H9 (cell line): Measurements from ENCODE around the gene PYHIN1. TPM values are rescaled to one million over a fixed set of nuclear protein-coding genes. Genes with fewer than 3 reads are reported as not detected.

ENCODE experiments used
- DNase-seq: peaks from one replicate; pipeline ENCODE4 v3.0.0-alpha.2; 2017
- H2AFZ ChIP-seq: one replicate; pipeline ENCODE4 v1.6.1; 2013; ENCODE audit warnings: mild to moderate bottlenecking, low read length, control low read depth, moderate library complexity
- H2AK5ac ChIP-seq: 2 replicates; pipeline ENCODE4 v1.6.1; 2013; ENCODE audit warnings: low read length, control low read depth, mixed read lengths; ENCODE audit not compliant: insufficient read length
- H2BK120ac ChIP-seq: one replicate; pipeline ENCODE4 v1.6.1; 2013; ENCODE audit warnings: low read depth, mild to moderate bottlenecking, low read length, control low read depth, inconsistent platforms; ENCODE audit not compliant: poor library complexity, severe bottlenecking
- H2BK12ac ChIP-seq: 2 replicates; pipeline ENCODE4 v1.6.1; 2013; ENCODE audit warnings: low read length, control low read depth, mixed read lengths, low read depth; ENCODE audit not compliant: insufficient read length
- H2BK15ac ChIP-seq: 2 replicates; pipeline ENCODE4 v1.6.1; 2013; ENCODE audit warnings: low read depth, low read length, control low read depth
- H2BK20ac ChIP-seq: one replicate; pipeline ENCODE4 v1.6.1; 2013; ENCODE audit warnings: low read depth, mild to moderate bottlenecking, low read length, control low read depth, inconsistent platforms; ENCODE audit not compliant: poor library complexity, severe bottlenecking
- H2BK5ac ChIP-seq: 2 replicates; pipeline ENCODE4 v1.6.1; 2013; ENCODE audit warnings: low read length, control low read depth, mixed read lengths; ENCODE audit not compliant: insufficient read length
- H3K14ac ChIP-seq: 2 replicates; pipeline ENCODE4 v1.6.1; 2013; ENCODE audit warnings: low read length, control low read depth; ENCODE audit not compliant: insufficient read depth
- H3K18ac ChIP-seq: 2 replicates; pipeline ENCODE4 v1.6.1; 2013; ENCODE audit warnings: low read depth, mild to moderate bottlenecking, mixed read lengths, low read length, control low read depth; ENCODE audit not compliant: insufficient read length
- H3K23ac ChIP-seq: 2 replicates; pipeline ENCODE4 v1.6.1; 2013; ENCODE audit warnings: low read length, control low read depth, mixed read lengths, low read depth; ENCODE audit not compliant: insufficient read length
- H3K23me2 ChIP-seq: 2 replicates; pipeline ENCODE4 v1.6.1; 2013; ENCODE audit warnings: low read depth, mild to moderate bottlenecking, mixed read lengths, low read length, control low read depth; ENCODE audit not compliant: insufficient read length, poor library complexity, severe bottlenecking
- H3K27ac ChIP-seq: 2 replicates; pipeline ENCODE4 v1.5.1; 2013; ENCODE audit warnings: low read length, control low read depth, mixed read lengths, low read depth; ENCODE audit not compliant: insufficient read length
- H3K27me3 ChIP-seq: 2 replicates; pipeline ENCODE4 v1.6.1; 2013; ENCODE audit warnings: low read length, control low read depth, inconsistent platforms; ENCODE audit not compliant: insufficient read depth
- H3K4ac ChIP-seq: 2 replicates; pipeline ENCODE4 v1.6.1; 2013; ENCODE audit warnings: low read depth, mild to moderate bottlenecking, control low read depth, inconsistent platforms, low read length, moderate library complexity
- H3K4me1 ChIP-seq: 2 replicates; pipeline ENCODE4 v1.6.1; 2013; ENCODE audit warnings: low read length, control low read depth, inconsistent platforms; ENCODE audit not compliant: insufficient read depth
- H3K4me2 ChIP-seq: 2 replicates; pipeline ENCODE4 v1.6.1; 2013; ENCODE audit warnings: low read length, control low read depth, mixed read lengths; ENCODE audit not compliant: insufficient read length, insufficient read depth
- H3K56ac ChIP-seq: 2 replicates; pipeline ENCODE4 v1.6.1; 2013; ENCODE audit warnings: low read depth, mild to moderate bottlenecking, mixed read lengths, low read length, control low read depth; ENCODE audit not compliant: insufficient read length
- H3K79me1 ChIP-seq: 2 replicates; pipeline ENCODE4 v1.6.1; 2013; ENCODE audit warnings: low read depth, mild to moderate bottlenecking, moderate library complexity, low read length, control low read depth, inconsistent platforms; ENCODE audit not compliant: insufficient read depth, poor library complexity, severe bottlenecking
- H3K79me2 ChIP-seq: 2 replicates; pipeline ENCODE4 v1.6.1; 2013; ENCODE audit warnings: low read length, control low read depth, inconsistent platforms; ENCODE audit not compliant: insufficient read depth
- H3K9ac ChIP-seq: 2 replicates; pipeline ENCODE4 v1.6.1; 2013; ENCODE audit warnings: low read length, control low read depth, mixed read lengths; ENCODE audit not compliant: insufficient read length; ENCODE audit errors: extremely low read depth
- H3K9me3 ChIP-seq: one replicate; pipeline ENCODE4 v1.6.1; 2013; ENCODE audit warnings: low read depth, low read length, inconsistent platforms; ENCODE audit not compliant: control insufficient read depth
- H3T11ph ChIP-seq: one replicate; pipeline ENCODE4 v1.6.1; 2013; ENCODE audit warnings: mild to moderate bottlenecking, low read length, control low read depth, inconsistent platforms
- H4K20me1 ChIP-seq: one replicate; pipeline ENCODE4 v1.6.1; 2013; ENCODE audit not compliant: control insufficient read depth, insufficient read length, insufficient read depth
- H4K5ac ChIP-seq: 2 replicates; pipeline ENCODE4 v1.6.1; 2013; ENCODE audit warnings: low read depth, mild to moderate bottlenecking, mixed read lengths, low read length, control low read depth; ENCODE audit not compliant: insufficient read length
- H4K8ac ChIP-seq: replicated peaks from 2 replicates; pipeline ENCODE4 v1.6.1; 2013; ENCODE audit warnings: low read length, control low read depth, mixed read lengths, low read depth; ENCODE audit not compliant: insufficient read length
- H4K91ac ChIP-seq: 2 replicates; pipeline ENCODE4 v1.6.1; 2013; ENCODE audit warnings: low read depth, mild to moderate bottlenecking, moderate library complexity, mixed read lengths, low read length, control low read depth; ENCODE audit not compliant: insufficient read length
- H3K27ac Mint-ChIP-seq, 3 experiments: 2 replicates in 2 of 3; 3 replicates in 1 of 3; pipeline ENCODE4 v1.8.0; 2020 to 2021; ENCODE audit warnings: mixed read lengths in 3 of 3, mild to moderate bottlenecking in 1 of 3, moderate library complexity in 1 of 3
- H3K27me3 Mint-ChIP-seq: 2 replicates; pipeline ENCODE4 v1.8.0; 2021; ENCODE audit warnings: low read depth, mild to moderate bottlenecking, moderate library complexity, mixed read lengths
- H3K36me3 Mint-ChIP-seq, 3 experiments: 2 replicates in 2 of 3; 3 replicates in 1 of 3; pipeline ENCODE4 v1.8.0; 2020 to 2021; ENCODE audit warnings: low read depth in 3 of 3, mixed read lengths in 3 of 3; ENCODE audit not compliant: insufficient read depth in 1 of 3
- H3K4me1 Mint-ChIP-seq, 2 experiments: 2 replicates each; pipeline ENCODE4 v1.8.0; 2020; ENCODE audit warnings: mixed read lengths in 2 of 2
- H3K4me3 Mint-ChIP-seq, 2 experiments: 2 replicates in 1 of 2; 3 replicates in 1 of 2; pipeline ENCODE4 v1.8.0; 2020 to 2021; ENCODE audit warnings: mild to moderate bottlenecking in 2 of 2, mixed read lengths in 2 of 2, moderate library complexity in 1 of 2
- H3K9me3 Mint-ChIP-seq, 2 experiments: 2 replicates in 1 of 2; 3 replicates in 1 of 2; pipeline ENCODE4 v1.8.0; 2020; ENCODE audit warnings: mild to moderate bottlenecking in 2 of 2, mixed read lengths in 2 of 2, moderate library complexity in 1 of 2
- WGBS: extraction: QIAGEN DNeasy Blood & Tissue Kit; methylation state at CpG from one replicate; pipeline ENCODE4 v1.1.7; 2013; ENCODE audit warnings: missing lambda C conversion rate, low lambda C conversion rate, mixed read lengths; ENCODE audit not compliant: insufficient read length; ENCODE audit errors: extremely low coverage; 5-methylcytosine and 5-hydroxymethylcytosine counted together
- total RNA-seq: library from RNA; stranded (reverse); gene quantifications from 2 replicates; pipeline ENCODE4 v1.2.1, GENCODE V29; 2021
- TF ChIP-seq, protein P1 (sequence below): fragments of 200-600 bp; sonication (generic); conservative IDR thresholded peaks from 3 replicates; pipeline ENCODE4 v1.8.0; 2021; ENCODE audit warnings: antibody characterized with exemption, mild to moderate bottlenecking

Gene PYHIN1
- total RNA-seq, 1 experiment from 2014 or later: not detected

DNA sequence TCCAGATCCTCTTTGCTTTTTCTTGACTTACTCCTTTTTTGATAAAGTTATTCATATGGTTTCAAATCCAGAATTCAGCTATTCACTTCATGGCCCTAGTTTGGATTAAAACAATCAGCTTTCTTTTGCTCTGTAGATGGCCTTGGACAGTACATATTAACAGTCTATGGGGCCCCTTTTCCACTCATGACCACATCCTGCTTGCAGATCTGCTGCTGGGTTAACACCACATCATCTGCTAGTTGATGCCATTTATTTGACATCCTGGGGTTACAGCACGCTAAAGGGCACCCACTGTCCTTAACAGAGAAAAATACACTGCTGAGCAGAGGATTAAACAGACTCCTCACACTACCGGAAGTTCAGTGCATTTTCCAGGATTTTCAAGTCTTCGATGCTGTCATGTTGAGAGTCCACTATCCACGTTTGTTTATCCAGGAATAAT is 77.4 kb downstream of the PYHIN1 start:
- no peaks in the 10 kb centered on the region for H3K79me2 ChIP-seq
- no peak overlapping the region for H3K14ac ChIP-seq
- H2AFZ ChIP-seq: no peak overlapping the region
- no peak overlapping the region for H3K9ac ChIP-seq
- H3K4me1 Mint-ChIP-seq: peaks cover 53 to 56% of the 10 kb centered on the region in 2 experiments
- no peak overlapping the region for H3K27ac Mint-ChIP-seq
- H3K23me2 ChIP-seq: peaks cover 7% of the 10 kb centered on the region
- H2AK5ac ChIP-seq: no peak overlapping the region
- H3K27ac ChIP-seq: no peak overlapping the region
- no peak overlapping the region for H2BK12ac ChIP-seq
- H2BK20ac ChIP-seq: no peak overlapping the region
- H3K18ac ChIP-seq: no peak overlapping the region
- H3K27me3 ChIP-seq: peaks cover 19% of the 10 kb centered on the region; the same call in 1 of the 2 replicates
- no peak overlapping the region for H2BK120ac ChIP-seq
- no peak overlapping the region for H4K91ac ChIP-seq
- H2BK5ac ChIP-seq: no peak overlapping the region
- H3K4me1 ChIP-seq: peaks cover 9% of the 10 kb centered on the region; the same call in 1 of the 2 replicates
- no peak overlapping the region for H3K23ac ChIP-seq
- H3K36me3 Mint-ChIP-seq: no peaks in the 10 kb centered on the region
- no peak overlapping the region for H3T11ph ChIP-seq
- no peak overlapping the region for H4K8ac ChIP-seq
- no peak for DNase-seq
- TF ChIP-seq, protein P1, sequence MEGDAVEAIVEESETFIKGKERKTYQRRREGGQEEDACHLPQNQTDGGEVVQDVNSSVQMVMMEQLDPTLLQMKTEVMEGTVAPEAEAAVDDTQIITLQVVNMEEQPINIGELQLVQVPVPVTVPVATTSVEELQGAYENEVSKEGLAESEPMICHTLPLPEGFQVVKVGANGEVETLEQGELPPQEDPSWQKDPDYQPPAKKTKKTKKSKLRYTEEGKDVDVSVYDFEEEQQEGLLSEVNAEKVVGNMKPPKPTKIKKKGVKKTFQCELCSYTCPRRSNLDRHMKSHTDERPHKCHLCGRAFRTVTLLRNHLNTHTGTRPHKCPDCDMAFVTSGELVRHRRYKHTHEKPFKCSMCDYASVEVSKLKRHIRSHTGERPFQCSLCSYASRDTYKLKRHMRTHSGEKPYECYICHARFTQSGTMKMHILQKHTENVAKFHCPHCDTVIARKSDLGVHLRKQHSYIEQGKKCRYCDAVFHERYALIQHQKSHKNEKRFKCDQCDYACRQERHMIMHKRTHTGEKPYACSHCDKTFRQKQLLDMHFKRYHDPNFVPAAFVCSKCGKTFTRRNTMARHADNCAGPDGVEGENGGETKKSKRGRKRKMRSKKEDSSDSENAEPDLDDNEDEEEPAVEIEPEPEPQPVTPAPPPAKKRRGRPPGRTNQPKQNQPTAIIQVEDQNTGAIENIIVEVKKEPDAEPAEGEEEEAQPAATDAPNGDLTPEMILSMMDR: no peak
- H3K56ac ChIP-seq: no peak overlapping the region
- no peaks in the 10 kb centered on the region for H3K9me3 ChIP-seq
- peaks cover 14% of the 10 kb centered on the region for H3K27me3 Mint-ChIP-seq
- H3K4ac ChIP-seq: no peak overlapping the region
- no peak overlapping the region for H3K4me3 Mint-ChIP-seq
- no peaks in the 10 kb centered on the region for H4K20me1 ChIP-seq
- no peaks in the 10 kb centered on the region for H3K9me3 Mint-ChIP-seq
- no peak overlapping the region for H4K5ac ChIP-seq
- WGBS: no CpG with 5 or more reads among the region's 4 CpGs
- H3K4me2 ChIP-seq: no peak overlapping the region
- H3K79me1 ChIP-seq: no peaks in the 10 kb centered on the region
- H2BK15ac ChIP-seq: no peak overlapping the region
